K562 (cell line): ENCODE data around the gene FLT1. TPM values are rescaled to one million over a fixed set of nuclear protein-coding genes. Genes with fewer than 3 reads are reported as not detected.

Experiments used
- ARID2 ChIP-seq: fragments of 450-650 bp; IDR thresholded peaks from 2 replicates; pipeline ENCODE4 v1.6.1; 2017; ENCODE audit warnings: antibody characterized with exemption, mild to moderate bottlenecking
- CCAR2 ChIP-seq: fragments of 200-400 bp; formaldehyde crosslinking; IDR thresholded peaks from 2 replicates; pipeline ENCODE4 v1.6.1; 2017; ENCODE audit warnings: mild to moderate bottlenecking, low read depth, low read length
- CTCF ChIP-seq, 3 experiments: IDR thresholded peaks in 2 of 3; conservative IDR thresholded peaks in 1 of 3; 2 replicates each; pipeline ENCODE4 v1.5.1; 2011 to 2012; ENCODE audit warnings: low read length in 3 of 3, mild to moderate bottlenecking in 3 of 3, control low read depth in 2 of 3, improper control_type of control experiment in 1 of 3, inconsistent platforms in 1 of 3, low read depth in 1 of 3, mixed read lengths in 1 of 3, moderate library complexity in 1 of 3; ENCODE audit not compliant: insufficient read depth in 2 of 3
- FOXA1 ChIP-seq: fragments of 450-650 bp; IDR thresholded peaks from 2 replicates; pipeline ENCODE4 v1.6.1; 2016; ENCODE audit warnings: mild to moderate bottlenecking, borderline replicate concordance
- KDM5B ChIP-seq: fragments of 200-600 bp; sonication (generic); IDR thresholded peaks from 2 replicates; pipeline ENCODE4 v1.6.1; 2012; ENCODE audit warnings: low read depth, mild to moderate bottlenecking, moderate library complexity, low read length, control low read depth, inconsistent platforms; ENCODE audit not compliant: insufficient replicate concordance
- RAD21 ChIP-seq, 2 experiments: fragments of 250-450 bp in 1 of 2; fragments of 450-650 bp in 1 of 2; sonication (Bioruptor Pico) in 1 of 2; formaldehyde crosslinking in 1 of 2; IDR thresholded peaks in 1 of 2; conservative IDR thresholded peaks in 1 of 2; 2 replicates each; pipeline versions ENCODE4 v1.4.0 to v1.8.0; 2020 to 2022; ENCODE audit warnings: mild to moderate bottlenecking in 2 of 2, moderate library complexity in 1 of 2
- STAG1 ChIP-seq: sonication (generic); formaldehyde crosslinking; IDR thresholded peaks from 2 replicates; pipeline ENCODE4 v1.5.0; 2020; ENCODE audit warnings: missing genetic modification reagents, borderline replicate concordance
- TAF9B ChIP-seq: fragments of 450-650 bp; IDR thresholded peaks from 2 replicates; pipeline ENCODE4 v1.6.1; 2018; ENCODE audit warnings: mild to moderate bottlenecking; ENCODE audit not compliant: partially characterized antibody
- THAP7 ChIP-seq: fragments of 250-450 bp; sonication (Bioruptor Pico); IDR thresholded peaks from 2 replicates; pipeline ENCODE4 v1.5.0; 2021
- ZNF316 ChIP-seq: fragments of 450-650 bp; IDR thresholded peaks from 2 replicates; pipeline ENCODE4 v1.6.1; 2016
- polyA plus RNA-seq, 8 experiments: library from polyadenylated mRNA; depleted of rRNA in 4 of 8; stranded (reverse) in 5 of 8; unstranded in 3 of 8; fragments of >200 nt; fragmentation: Nextera tagmentation in 2 of 8; fragmentation: Illumina TruSeq in 1 of 8; extraction: Ambion mirVana in 2 of 8; extraction: Trizol in 1 of 8; gene quantifications; 2 replicates each; pipeline versions ENCODE4 v1.2.1 to v1.2.3, GENCODE V29; 2011 to 2014; ENCODE audit warnings: inconsistent platforms in 1 of 8, missing spikeins in 1 of 8
- total RNA-seq, 7 experiments: library from RNA; depleted of rRNA in 6 of 7; stranded (reverse); fragments of >200 nt in 6 of 7; fragmentation: Illumina TruSeq in 2 of 7; extraction: Trizol in 2 of 7; gene quantifications; 2 replicates each; pipeline versions ENCODE4 v1.2.1 to v1.2.3, GENCODE V29; 2011 to 2021; ENCODE audit warnings: low replicate concordance in 1 of 7

The FLT1 gene
- total and polyA plus RNA-seq, 9 of the 15 experiments (the other 6 are each of a cell fraction or from before 2014, with no cell fraction given): 0.01 to 2.0 (median 0.22) TPM

- TF ChIP-seq RAD21 (CRISPR knock-in tag; conservative IDR thresholded peaks at IDR 0.05 in 1 of 2, IDR thresholded peaks at IDR 0.05 in 1 of 2) (peak; percentile 73 to 86), KDM5B (no peak), ARID2 (peak; percentile 62), CCAR2 (no peak), CTCF (IDR thresholded peaks at IDR 0.05 in 2 of 3, conservative IDR thresholded peaks at IDR 0.05 in 1 of 3; ENCODE audit: insufficient read depth in 2 of 3, low read depth in 1 of 3, low read length in 3 of 3) (peak; percentile 66 to 77 (median 72)), TAF9B (no peak), STAG1 (CRISPR knock-in tag) (peak; percentile 14; the same call in 1 of the 2 replicates), THAP7 (CRISPR knock-in tag) (no peak), FOXA1 (no peak), ZNF316 (no peak)
- TF ChIP-seq, all 486 proteins: peak for 10
Measured at GRCh38 chr13:28324181-28324789, 170.6 kb downstream of the FLT1 start (continued).
